Renal cortical epithelial cell (primary cell): ENCODE measurements around the gene MBNL2. TPM values are rescaled to one million over a fixed set of nuclear protein-coding genes. Genes with fewer than 3 reads are reported as not detected.
A peak's percentile ranks its signal among the peaks of the same experiment; 100 is the strongest.

ENCODE experiments used
- DNase-seq: peaks from one replicate; pipeline ENCODE4 v3.0.0-alpha.2; 2011; ENCODE audit warnings: low read depth
- total RNA-seq: library from RNA; depleted of rRNA; stranded (reverse); fragments of >200 nt; gene quantifications from 2 replicates; pipeline ENCODE4 v1.2.3, GENCODE V29; 2014

The MBNL2 gene
- total RNA-seq, 1 donor from 2014 or later = 124 TPM

DNA sequence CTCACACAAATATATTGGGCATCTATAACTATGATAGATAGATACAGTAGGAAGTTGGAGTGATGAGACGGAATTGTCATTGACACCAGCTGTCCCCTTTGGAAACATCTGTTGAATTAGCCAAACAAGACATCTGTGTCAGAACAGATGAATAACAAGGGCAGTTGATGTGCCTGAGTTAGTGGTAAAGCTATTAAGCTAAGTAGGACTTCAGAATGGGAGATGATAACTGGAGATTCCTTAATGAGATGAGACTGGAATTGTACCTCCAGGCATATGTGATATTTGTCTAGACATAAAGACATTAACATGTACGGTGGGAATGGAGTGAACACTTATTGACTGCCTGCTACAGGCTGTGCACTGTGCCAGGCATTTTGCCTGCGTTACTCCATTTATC lies 78.7 kb downstream of the MBNL2 start:
- no peak for DNase-seq

DNA sequence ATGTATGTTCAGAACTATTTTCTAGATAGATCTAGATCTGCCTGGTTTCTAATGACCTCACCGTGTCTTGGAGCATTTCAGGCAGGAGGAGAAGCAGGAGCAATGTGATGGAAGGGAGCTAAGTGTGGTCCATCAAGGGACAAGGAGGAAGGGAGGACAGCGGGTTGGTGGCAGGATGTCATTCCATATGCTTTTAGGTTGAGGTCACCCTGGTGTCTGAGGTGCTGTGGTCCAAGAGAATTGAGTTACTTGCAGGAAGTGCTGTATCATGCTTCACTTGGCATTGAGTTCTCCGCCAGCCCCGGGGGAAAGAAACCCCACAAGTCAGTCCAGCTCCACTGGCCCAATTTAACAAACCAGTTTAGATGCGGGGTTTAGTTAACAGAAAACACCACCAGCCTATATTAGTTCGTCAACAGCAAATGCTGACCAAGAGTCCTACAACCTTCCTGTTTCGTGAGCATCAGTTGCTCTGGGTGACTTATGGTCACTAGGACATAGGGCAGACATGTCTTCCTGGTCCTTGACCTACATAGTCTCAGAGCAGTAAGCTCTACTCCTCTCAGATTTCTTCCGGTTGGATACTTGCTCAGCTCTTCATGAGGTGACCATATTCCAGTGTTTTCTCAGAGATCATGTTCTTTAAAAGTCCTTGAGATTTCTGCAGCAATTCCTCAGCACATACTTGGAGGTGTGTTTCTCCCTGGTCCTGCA lies 79.4 kb downstream of the MBNL2 start:
- no peak for DNase-seq

- no peak for DNase-seq
Measured at GRCh38 chr13:97302611-97303010, 80.5 kb downstream of the MBNL2 start.

- no peak for DNase-seq
Measured at GRCh38 chr13:97306106-97306505, 84.0 kb downstream of the MBNL2 start.

DNA sequence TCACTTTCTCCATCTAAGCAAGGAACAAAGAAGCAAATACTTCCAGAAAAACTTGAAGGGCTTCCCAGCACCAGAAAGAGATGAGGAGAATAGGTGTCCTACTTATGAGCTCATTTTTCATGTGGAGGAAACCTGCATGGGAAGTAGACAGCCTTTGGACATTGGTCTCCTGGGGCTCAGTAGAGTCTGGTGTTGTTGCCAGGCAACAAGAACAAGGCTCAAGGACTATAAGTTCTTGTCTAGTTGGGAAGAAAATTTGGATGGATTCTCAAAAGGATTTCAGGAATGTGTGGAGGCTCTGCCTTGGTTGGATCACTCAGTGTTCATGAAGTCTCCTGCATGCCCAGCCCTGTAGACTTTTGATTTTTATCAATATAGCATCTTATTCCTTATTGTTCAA lies 84.5 kb downstream of the MBNL2 start:
- DNase-seq = peak; percentile 22

DNA sequence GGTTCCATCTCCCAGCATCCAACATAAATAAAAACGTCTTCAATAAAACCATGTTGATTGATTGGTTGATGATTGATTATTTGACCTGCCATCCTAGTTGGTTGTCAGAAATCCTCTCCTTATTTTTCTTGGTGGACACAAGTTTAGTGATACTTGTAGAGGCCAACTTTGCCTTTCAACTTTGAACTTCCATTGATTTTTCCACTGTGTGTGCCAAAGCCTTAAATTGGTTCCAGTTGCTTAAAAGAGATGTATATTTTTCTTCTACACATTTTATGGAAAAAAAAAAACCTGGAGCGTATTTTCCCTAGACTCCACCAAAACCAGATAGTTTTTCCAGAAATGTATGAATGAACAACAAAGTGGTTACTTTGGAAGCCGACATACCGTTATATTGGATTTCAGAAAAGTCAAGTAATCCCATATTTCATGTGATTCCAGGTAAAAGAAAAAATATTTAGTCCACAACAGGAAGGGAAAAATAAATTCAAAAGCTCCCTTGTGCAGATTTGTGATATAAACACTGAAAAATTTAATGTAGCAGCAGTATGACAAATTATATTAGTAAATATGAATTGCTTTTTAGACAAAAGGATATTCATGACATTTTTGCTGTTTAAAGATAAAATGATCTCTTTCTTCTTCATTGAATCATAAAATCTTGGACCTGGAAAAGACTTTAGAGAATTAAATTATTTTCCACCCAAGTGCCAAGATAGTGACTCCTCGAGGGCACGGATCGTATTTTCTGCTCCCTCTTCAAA lies 85.2 kb downstream of the MBNL2 start:
- DNase-seq = no peak

GRCh38 chr13:97307882-97308624 lies 85.9 kb downstream of the MBNL2 start:
- peak; percentile 80 for DNase-seq

- no peak for DNase-seq
Measured at GRCh38 chr13:97308735-97309429, 86.7 kb downstream of the MBNL2 start.

DNA sequence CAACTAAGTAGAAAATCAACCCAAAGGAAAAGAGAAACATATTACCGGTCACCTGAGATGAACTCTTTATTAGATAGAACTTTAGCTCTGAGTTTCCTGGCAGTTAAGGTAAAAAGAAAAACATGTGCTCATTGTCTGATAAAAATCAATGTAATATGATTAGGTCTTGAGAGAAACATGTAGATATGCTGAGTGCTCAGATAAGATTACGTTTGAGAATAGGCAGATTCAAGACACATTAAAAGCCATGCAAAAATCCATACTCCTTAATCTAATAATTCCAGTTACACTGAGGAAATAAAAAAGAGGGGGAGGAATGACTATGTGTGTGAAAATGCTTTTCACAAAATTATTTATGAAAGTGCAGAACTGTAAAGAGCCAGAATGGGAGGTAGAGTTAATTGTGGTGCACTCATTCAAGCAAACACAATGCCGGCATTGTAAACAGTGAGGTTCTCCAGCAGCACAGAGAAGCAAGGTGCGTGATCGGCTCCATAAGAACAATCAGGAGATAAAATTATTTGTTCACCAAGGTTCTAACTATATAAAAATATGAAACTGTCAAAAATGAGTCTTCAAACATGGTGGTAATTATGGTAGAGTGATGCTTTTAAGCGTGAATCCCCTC lies 88.8 kb downstream of the MBNL2 start:
- DNase-seq = no peak

DNA sequence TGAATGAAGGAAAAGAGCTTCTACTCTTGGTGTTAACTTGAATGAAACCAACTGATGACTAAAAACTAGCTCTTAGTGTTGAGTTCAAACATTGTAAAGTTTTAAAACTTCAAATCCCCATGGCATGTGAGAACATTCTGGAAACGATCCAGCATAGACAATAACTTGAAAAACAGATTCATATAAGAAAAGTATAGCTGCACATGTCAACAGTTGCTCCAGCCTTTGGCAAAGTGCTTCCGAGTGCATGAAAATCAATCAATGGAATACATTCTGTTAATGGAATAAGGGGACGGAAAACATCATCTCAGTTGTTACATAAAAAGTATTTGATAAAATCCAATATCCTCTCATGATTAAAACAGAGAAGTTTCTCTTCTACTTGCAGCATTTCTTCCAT lies 89.8 kb downstream of the MBNL2 start:
- no peak for DNase-seq

- no peak for DNase-seq
Measured at GRCh38 chr13:97313551-97314260, 91.6 kb downstream of the MBNL2 start.

GRCh38 chr13:97316390-97316789 lies 94.3 kb downstream of the MBNL2 start:
- no peak for DNase-seq

- no peak for DNase-seq
Measured at GRCh38 chr13:97317933-97318332, 95.8 kb downstream of the MBNL2 start.

DNA sequence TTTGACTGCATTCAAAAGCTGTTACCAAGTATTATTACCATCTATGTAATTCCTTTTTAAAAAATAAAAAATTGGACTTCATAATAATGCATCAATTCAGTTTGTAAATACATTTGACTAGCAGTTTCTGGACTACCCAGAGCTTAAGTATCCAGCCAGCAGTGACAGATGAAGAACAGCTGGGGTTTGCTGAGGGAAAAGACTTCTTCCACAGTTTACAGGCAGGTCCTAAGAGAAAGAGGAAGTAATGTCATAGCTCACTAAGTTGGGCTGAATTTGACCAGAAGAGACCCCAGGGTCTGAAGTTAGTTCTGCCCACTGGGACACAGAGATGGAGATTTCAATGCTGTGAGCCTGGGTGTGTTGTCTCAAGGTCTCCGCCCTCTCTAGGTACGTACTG lies 96.4 kb downstream of the MBNL2 start:
- no peak for DNase-seq

DNA sequence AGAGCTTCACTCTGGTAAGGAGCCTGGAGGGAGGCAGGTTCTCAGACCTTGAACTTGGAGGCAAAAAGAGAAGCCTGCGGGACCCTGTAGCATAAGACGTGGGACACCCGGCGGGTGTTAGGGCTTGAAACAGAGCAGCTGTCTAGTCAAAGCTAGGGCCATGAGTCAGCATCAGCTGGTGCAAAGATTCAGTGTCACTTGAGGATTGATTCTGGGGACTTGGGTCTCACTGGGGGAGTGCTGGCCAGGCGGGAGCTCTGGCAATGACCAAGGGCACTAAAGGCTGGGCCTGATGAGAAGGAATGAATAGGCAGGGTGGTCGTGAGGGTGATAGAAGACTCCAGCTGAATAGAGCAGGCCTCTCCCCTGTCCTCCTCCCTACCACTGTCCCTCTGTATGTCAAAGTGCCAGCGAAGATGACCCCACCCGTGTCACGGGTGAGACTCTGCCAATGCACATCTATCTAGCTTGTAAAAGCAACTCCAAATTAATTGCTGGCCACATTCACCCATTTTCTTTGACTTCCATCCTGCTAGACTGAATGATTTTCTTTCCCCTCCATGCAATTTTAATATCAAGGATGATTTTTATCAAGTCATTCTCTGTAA lies 97.1 kb downstream of the MBNL2 start:
- DNase-seq = no peak

- DNase-seq = no peak
Measured at GRCh38 chr13:97321101-97321500, 99.0 kb downstream of the MBNL2 start.

GRCh38 chr13:97321616-97322321 lies 99.6 kb downstream of the MBNL2 start:
- DNase-seq = no peak

DNA sequence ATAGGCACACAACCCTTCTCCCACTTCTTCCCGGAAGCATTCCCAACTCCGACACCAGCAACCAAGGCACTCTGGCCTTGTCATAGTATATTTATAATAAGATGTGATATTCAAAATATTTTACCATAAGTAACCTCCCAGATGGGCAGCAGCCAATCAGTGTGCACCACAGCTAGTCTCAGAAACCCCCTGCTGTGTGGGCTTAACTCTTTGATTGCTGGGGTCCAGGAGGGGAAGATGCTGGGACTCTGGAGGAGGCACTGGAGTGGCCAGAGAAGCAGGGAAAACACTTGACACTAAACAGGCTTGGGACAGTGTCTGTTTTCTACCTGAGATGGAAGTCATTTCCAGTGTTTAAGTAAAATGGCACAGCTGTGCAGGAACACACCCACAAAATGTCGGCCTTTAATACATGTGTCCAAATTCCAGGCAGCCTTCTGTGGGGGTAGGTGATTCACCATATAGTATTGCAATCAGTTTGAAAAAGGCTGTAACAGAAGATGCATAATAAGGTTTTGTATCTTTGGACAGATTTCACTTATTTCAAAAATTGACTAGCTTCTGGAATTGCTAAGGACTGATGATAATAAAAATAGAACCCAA lies 100.7 kb downstream of the MBNL2 start:
- no peak for DNase-seq

DNA sequence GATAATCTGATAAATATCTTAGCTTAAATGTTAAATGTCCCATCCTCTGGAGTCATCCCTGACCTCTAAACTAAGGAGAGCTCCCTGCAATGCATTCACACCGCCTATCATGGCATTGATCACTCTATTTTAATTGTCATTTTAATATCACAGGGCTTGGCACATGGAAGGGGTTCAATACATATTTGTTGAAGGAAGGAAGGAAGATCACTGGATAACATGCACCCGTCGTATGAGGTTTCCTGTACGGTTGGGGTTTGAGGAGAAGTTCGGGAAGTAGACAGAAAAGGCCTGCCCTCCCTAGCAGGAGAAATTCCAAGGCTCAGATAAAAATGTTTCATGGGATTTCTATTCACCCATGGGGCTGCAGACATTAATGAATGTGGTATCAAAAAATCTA lies 102.0 kb downstream of the MBNL2 start:
- no peak for DNase-seq

GRCh38 chr13:97325738-97326137 lies 103.6 kb downstream of the MBNL2 start:
- peak; percentile 38 for DNase-seq
